HepG2 (cell line): ENCODE measurements around the gene F7. TPM values are rescaled to one million over a fixed set of nuclear protein-coding genes. Genes with fewer than 3 reads are reported as not detected.

Source experiments
- CREB1 ChIP-seq, 2 experiments: fragments of 450-650 bp in 1 of 2; IDR thresholded peaks; 2 replicates each; pipeline ENCODE4 v1.6.1; 2016 to 2017; ENCODE audit warnings: control low read depth in 1 of 2, mild to moderate bottlenecking in 1 of 2, missing compliant biosample characterization in 1 of 2, missing genetic modification characterization in 1 of 2
- JDP2 ChIP-seq: sonication (generic); formaldehyde crosslinking; IDR thresholded peaks from 2 replicates; pipeline ENCODE4 v1.8.1; 2022; ENCODE audit warnings: missing genetic modification reagents, borderline replicate concordance
- MYC ChIP-seq: sonication (generic); formaldehyde crosslinking; IDR thresholded peaks from 2 replicates; pipeline ENCODE4 v1.9.0; 2021; ENCODE audit warnings: missing genetic modification reagents, borderline replicate concordance
- NRL ChIP-seq: sonication (generic); formaldehyde crosslinking; IDR thresholded peaks from 2 replicates; pipeline ENCODE4 v1.5.0; 2020; ENCODE audit warnings: missing genetic modification reagents, mild to moderate bottlenecking, moderate library complexity, borderline replicate concordance
- ZBTB1 ChIP-seq: sonication (generic); formaldehyde crosslinking; IDR thresholded peaks from 2 replicates; pipeline ENCODE4 v1.4.0; 2020; ENCODE audit warnings: missing genetic modification reagents, borderline replicate concordance
- ZNF224 ChIP-seq: sonication (generic); formaldehyde crosslinking; IDR thresholded peaks from 2 replicates; pipeline ENCODE4 v1.5.0; 2020; ENCODE audit warnings: mild to moderate bottlenecking, missing genetic modification reagents
- ZNF44 ChIP-seq: sonication (generic); formaldehyde crosslinking; IDR thresholded peaks from 2 replicates; pipeline ENCODE4 v1.5.1; 2020; ENCODE audit warnings: mild to moderate bottlenecking, missing genetic modification reagents
- ZNF782 ChIP-seq: sonication (generic); formaldehyde crosslinking; IDR thresholded peaks from 2 replicates; pipeline ENCODE4 v1.4.0; 2020; ENCODE audit warnings: missing genetic modification reagents, mild to moderate bottlenecking, borderline replicate concordance
- polyA plus RNA-seq, 8 experiments: library from polyadenylated mRNA; depleted of rRNA in 3 of 8; stranded (reverse) in 7 of 8; unstranded in 1 of 8; fragments of >200 nt; fragmentation: Illumina TruSeq in 4 of 8; extraction: Trizol in 4 of 8; gene quantifications; 2 replicates each; pipeline versions ENCODE4 v1.2.1 to v1.2.3, GENCODE V29; 2011 to 2016; ENCODE audit warnings: low read depth in 4 of 8, missing spikeins in 1 of 8, mixed read lengths in 1 of 8; ENCODE audit not compliant: insufficient read depth in 1 of 8
- total RNA-seq, 5 experiments: library from RNA; depleted of rRNA; stranded (reverse); fragments of >200 nt; fragmentation: Illumina TruSeq; extraction: Trizol; gene quantifications; 2 replicates each; pipeline ENCODE4 v1.2.3, GENCODE V29; 2016; ENCODE audit warnings: low read depth in 1 of 5
- TF ChIP-seq, protein P1 (sequence below): sonication (generic); formaldehyde crosslinking; conservative IDR thresholded peaks from 2 replicates; pipeline ENCODE4 v1.4.0; 2020; ENCODE audit warnings: missing genetic modification reagents
- TF ChIP-seq, protein P2 (sequence below): sonication (generic); formaldehyde crosslinking; IDR thresholded peaks from 2 replicates; pipeline ENCODE4 v1.5.0; 2020; ENCODE audit warnings: mild to moderate bottlenecking, missing genetic modification reagents, borderline replicate concordance
- TF ChIP-seq, protein P3 (sequence below): IDR thresholded peaks from 2 replicates; pipeline ENCODE4 v1.6.1; 2016; ENCODE audit warnings: missing compliant biosample characterization, missing genetic modification reagents, borderline replicate concordance
- TF ChIP-seq, protein P4 (sequence below): sonication (generic); formaldehyde crosslinking; IDR thresholded peaks from 2 replicates; pipeline ENCODE4 v1.5.0; 2020; ENCODE audit warnings: mild to moderate bottlenecking, missing genetic modification reagents
- TF ChIP-seq, protein P5 (sequence below): sonication (generic); formaldehyde crosslinking; IDR thresholded peaks from 2 replicates; pipeline ENCODE4 v1.4.0; 2020; ENCODE audit warnings: missing genetic modification reagents

F7 gene
- total and polyA plus RNA-seq, 2 of the 13 experiments (the other 11 are each of a cell fraction or from before 2014, with no cell fraction given): 12.6 to 26.5 TPM

DNA sequence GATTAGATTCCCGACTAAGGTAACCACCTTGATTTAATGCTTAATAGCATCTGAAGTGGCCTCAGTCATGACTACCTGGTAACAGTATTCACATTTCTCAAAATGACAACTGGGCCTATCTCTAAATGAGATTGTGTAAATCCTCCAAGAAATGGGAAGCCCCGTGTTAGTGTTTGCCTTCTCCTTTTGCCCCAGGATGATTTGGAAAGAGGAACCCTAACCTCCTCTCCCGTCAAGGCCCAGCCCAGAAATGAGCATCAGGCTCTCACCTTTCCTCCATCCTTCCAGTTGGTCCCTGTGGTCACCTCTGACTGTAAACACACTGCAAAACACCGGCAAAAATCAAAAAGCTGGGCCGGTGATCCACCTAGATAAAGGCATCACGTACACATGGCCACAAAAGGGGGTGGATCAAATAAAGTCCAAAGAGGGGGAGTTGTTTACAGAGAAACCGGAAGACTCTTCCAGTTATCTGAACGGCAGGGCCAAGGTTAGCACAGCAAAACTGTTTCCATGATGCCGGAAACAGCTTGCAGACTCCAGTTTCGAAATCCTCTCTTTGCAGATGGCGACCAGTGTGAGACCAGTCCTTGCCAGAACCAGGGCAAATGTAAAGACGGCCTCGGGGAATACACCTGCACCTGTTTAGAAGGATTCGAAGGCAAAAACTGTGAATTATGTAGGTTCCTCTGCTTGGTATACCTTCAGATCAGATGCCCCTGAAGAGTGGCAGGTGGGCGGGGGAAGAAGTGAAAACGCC, 33.4 kb downstream of the F7 start (continued):
- TF ChIP-seq, protein P1, sequence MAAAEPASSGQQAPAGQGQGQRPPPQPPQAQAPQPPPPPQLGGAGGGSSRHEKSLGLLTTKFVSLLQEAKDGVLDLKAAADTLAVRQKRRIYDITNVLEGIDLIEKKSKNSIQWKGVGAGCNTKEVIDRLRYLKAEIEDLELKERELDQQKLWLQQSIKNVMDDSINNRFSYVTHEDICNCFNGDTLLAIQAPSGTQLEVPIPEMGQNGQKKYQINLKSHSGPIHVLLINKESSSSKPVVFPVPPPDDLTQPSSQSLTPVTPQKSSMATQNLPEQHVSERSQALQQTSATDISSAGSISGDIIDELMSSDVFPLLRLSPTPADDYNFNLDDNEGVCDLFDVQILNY: no peak
- TF ChIP-seq ZBTB1 (CRISPR knock-in tag) (no peak), JDP2 (CRISPR knock-in tag) (no peak), ZNF44 (CRISPR knock-in tag) (no peak), CREB1 (IDR thresholded peaks at IDR 0.05) (peak; percentile 43; the same call in 1 of the 2 replicates), CREB1 (CRISPR knock-in tag; IDR thresholded peaks at IDR 0.05) (peak; percentile 88), MYC (CRISPR knock-in tag) (no peak; the same call in 1 of the 2 replicates), ZNF224 (no peak), ZNF782 (no peak), NRL (CRISPR knock-in tag) (no peak)
- TF ChIP-seq, protein P2, sequence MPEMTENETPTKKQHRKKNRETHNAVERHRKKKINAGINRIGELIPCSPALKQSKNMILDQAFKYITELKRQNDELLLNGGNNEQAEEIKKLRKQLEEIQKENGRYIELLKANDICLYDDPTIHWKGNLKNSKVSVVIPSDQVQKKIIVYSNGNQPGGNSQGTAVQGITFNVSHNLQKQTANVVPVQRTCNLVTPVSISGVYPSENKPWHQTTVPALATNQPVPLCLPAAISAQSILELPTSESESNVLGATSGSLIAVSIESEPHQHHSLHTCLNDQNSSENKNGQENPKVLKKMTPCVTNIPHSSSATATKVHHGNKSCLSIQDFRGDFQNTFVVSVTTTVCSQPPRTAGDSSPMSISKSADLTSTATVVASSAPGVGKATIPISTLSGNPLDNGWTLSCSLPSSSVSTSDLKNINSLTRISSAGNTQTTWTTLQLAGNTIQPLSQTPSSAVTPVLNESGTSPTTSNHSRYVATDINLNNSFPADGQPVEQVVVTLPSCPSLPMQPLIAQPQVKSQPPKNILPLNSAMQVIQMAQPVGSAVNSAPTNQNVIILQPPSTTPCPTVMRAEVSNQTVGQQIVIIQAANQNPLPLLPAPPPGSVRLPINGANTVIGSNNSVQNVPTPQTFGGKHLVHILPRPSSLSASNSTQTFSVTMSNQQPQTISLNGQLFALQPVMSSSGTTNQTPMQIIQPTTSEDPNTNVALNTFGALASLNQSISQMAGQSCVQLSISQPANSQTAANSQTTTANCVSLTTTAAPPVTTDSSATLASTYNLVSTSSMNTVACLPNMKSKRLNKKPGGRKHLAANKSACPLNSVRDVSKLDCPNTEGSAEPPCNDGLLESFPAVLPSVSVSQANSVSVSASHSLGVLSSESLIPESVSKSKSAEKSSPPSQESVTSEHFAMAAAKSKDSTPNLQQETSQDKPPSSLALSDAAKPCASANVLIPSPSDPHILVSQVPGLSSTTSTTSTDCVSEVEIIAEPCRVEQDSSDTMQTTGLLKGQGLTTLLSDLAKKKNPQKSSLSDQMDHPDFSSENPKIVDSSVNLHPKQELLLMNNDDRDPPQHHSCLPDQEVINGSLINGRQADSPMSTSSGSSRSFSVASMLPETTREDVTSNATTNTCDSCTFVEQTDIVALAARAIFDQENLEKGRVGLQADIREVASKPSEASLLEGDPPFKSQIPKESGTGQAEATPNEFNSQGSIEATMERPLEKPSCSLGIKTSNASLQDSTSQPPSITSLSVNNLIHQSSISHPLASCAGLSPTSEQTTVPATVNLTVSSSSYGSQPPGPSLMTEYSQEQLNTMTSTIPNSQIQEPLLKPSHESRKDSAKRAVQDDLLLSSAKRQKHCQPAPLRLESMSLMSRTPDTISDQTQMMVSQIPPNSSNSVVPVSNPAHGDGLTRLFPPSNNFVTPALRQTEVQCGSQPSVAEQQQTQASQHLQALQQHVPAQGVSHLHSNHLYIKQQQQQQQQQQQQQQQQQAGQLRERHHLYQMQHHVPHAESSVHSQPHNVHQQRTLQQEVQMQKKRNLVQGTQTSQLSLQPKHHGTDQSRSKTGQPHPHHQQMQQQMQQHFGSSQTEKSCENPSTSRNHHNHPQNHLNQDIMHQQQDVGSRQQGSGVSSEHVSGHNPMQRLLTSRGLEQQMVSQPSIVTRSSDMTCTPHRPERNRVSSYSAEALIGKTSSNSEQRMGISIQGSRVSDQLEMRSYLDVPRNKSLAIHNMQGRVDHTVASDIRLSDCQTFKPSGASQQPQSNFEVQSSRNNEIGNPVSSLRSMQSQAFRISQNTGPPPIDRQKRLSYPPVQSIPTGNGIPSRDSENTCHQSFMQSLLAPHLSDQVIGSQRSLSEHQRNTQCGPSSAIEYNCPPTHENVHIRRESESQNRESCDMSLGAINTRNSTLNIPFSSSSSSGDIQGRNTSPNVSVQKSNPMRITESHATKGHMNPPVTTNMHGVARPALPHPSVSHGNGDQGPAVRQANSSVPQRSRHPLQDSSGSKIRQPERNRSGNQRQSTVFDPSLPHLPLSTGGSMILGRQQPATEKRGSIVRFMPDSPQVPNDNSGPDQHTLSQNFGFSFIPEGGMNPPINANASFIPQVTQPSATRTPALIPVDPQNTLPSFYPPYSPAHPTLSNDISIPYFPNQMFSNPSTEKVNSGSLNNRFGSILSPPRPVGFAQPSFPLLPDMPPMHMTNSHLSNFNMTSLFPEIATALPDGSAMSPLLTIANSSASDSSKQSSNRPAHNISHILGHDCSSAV (CRISPR knock-in tag): no peak
- TF ChIP-seq, protein P3, sequence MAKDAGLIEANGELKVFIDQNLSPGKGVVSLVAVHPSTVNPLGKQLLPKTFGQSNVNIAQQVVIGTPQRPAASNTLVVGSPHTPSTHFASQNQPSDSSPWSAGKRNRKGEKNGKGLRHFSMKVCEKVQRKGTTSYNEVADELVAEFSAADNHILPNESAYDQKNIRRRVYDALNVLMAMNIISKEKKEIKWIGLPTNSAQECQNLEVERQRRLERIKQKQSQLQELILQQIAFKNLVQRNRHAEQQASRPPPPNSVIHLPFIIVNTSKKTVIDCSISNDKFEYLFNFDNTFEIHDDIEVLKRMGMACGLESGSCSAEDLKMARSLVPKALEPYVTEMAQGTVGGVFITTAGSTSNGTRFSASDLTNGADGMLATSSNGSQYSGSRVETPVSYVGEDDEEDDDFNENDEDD (CRISPR knock-in tag): peak; percentile 37; the same call in 1 of the 2 replicates
- TF ChIP-seq, protein P4, sequence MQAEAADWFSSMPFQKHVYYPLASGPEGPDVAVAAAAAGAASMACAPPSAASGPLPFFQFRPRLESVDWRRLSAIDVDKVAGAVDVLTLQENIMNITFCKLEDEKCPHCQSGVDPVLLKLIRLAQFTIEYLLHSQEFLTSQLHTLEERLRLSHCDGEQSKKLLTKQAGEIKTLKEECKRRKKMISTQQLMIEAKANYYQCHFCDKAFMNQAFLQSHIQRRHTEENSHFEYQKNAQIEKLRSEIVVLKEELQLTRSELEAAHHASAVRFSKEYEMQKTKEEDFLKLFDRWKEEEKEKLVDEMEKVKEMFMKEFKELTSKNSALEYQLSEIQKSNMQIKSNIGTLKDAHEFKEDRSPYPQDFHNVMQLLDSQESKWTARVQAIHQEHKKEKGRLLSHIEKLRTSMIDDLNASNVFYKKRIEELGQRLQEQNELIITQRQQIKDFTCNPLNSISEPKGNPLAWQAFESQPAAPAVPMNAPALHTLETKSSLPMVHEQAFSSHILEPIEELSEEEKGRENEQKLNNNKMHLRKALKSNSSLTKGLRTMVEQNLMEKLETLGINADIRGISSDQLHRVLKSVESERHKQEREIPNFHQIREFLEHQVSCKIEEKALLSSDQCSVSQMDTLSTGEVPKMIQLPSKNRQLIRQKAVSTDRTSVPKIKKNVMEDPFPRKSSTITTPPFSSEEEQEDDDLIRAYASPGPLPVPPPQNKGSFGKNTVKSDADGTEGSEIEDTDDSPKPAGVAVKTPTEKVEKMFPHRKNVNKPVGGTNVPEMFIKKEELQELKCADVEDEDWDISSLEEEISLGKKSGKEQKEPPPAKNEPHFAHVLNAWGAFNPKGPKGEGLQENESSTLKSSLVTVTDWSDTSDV (CRISPR knock-in tag): no peak
- TF ChIP-seq, protein P5, sequence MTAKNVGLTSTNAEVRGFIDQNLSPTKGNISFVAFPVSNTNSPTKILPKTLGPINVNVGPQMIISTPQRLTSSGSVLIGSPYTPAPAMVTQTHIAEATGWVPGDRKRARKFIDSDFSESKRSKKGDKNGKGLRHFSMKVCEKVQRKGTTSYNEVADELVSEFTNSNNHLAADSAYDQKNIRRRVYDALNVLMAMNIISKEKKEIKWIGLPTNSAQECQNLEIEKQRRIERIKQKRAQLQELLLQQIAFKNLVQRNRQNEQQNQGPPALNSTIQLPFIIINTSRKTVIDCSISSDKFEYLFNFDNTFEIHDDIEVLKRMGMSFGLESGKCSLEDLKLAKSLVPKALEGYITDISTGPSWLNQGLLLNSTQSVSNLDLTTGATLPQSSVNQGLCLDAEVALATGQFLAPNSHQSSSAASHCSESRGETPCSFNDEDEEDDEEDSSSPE (CRISPR knock-in tag): peak; percentile 51
